A549 (cell line): Measurements from ENCODE around the gene OR1E2. TPM values are rescaled to one million over a fixed set of nuclear protein-coding genes. Genes with fewer than 3 reads are reported as not detected.
"Not testable (repeated sequence)": the region's sequence is repeated elsewhere in the genome, so short reads cannot be mapped to it uniquely, and the experiment has no call there.

Source experiments
- ATAC-seq, 2 experiments: fragments of 200-7000 bp in 1 of 2; fragments of >200 bp in 1 of 2; cut with Nextera tagmentation in 1 of 2; cut with Tn5 transposase in 1 of 2; 3 replicates each; pipeline versions ENCODE4 v1.8.0 to v1.9.1; 2018 to 2020; ENCODE audit warnings: mild to moderate bottlenecking in 1 of 2, moderate library complexity in 1 of 2
- CTCF ChIA-PET: fragments of 300-600 bp; sonication (Branson Sonifier 250); formaldehyde crosslinking; extraction: SDS; loops from one replicate; lab custom pipeline; 2021; ENCODE audit warnings: antibody characterized with exemption, inconsistent platforms; lab: Yijun Ruan, JAX
- POLR2A ChIA-PET: fragments of 350-600 bp; formaldehyde crosslinking; extraction: SDS; loops from one replicate; lab custom pipeline; 2021; ENCODE audit warnings: antibody characterized with exemption, inconsistent platforms; lab: Yijun Ruan, JAX
- DNase-seq, 2 experiments: peaks; one replicate each; pipeline versions ENCODE4 v3.0.0 to v3.0.0-alpha.2; 2011 to 2016; ENCODE audit warnings: low read depth in 1 of 2, low spot score in 1 of 2
- FAIRE-seq: peaks from 2 replicates; lab custom pipeline; 2011; peaks lifted over from hg19 to GRCh38; lab: Jason Lieb, UNC
- H3K27ac ChIP-seq, 2 experiments: fragments of >200 bp; sonication (Bioruptor Twin); formaldehyde crosslinking; 3 replicates each; pipeline ENCODE4 v1.5.1; 2016 to 2017
- H3K4me1 ChIP-seq: fragments of >200 bp; sonication (Bioruptor Twin); formaldehyde crosslinking; 3 replicates; pipeline ENCODE4 v1.6.1; 2016
- H3K4me2 ChIP-seq: fragments of >200 bp; sonication (Bioruptor Twin); formaldehyde crosslinking; 3 replicates; pipeline ENCODE4 v1.6.1; 2016
- H3K4me3 ChIP-seq: fragments of >200 bp; sonication (Bioruptor Twin); formaldehyde crosslinking; 3 replicates; pipeline ENCODE4 v1.5.1; 2016
- H3K9me3 ChIP-seq: fragments of >200 bp; sonication (Bioruptor Twin); formaldehyde crosslinking; 3 replicates; pipeline ENCODE4 v1.6.1; 2016
- CHD2 ChIP-seq: fragments of 150-350 bp; IDR thresholded peaks from 2 replicates; pipeline ENCODE4 v1.6.1; 2014; ENCODE audit warnings: low read length; ENCODE audit not compliant: partially characterized antibody
- CHD4 ChIP-seq: fragments of 200-600 bp; sonication (generic); IDR thresholded peaks from 2 replicates; pipeline ENCODE4 v1.6.1; 2016; ENCODE audit warnings: antibody characterized with exemption, mild to moderate bottlenecking, borderline replicate concordance
- EHF ChIP-seq: fragments of 250-450 bp; sonication (Bioruptor Pico); IDR thresholded peaks from 2 replicates; pipeline ENCODE4 v1.5.0; 2020; ENCODE audit warnings: mild to moderate bottlenecking
- EHMT2 ChIP-seq: fragments of 200-600 bp; sonication (generic); IDR thresholded peaks from 2 replicates; pipeline ENCODE4 v1.6.1; 2016; ENCODE audit warnings: antibody characterized with exemption, low read depth, mild to moderate bottlenecking, moderate library complexity
- FOSB ChIP-seq: fragments of 250-450 bp; sonication (Bioruptor Pico); IDR thresholded peaks from 2 replicates; pipeline ENCODE4 v1.5.0; 2020; ENCODE audit warnings: mild to moderate bottlenecking, moderate library complexity
- FOSL2 ChIP-seq, 2 experiments: fragments of 450-650 bp in 1 of 2; fragments of >200 bp in 1 of 2; sonication (Bioruptor Twin) in 1 of 2; formaldehyde crosslinking; IDR thresholded peaks; 2 replicates each; pipeline versions ENCODE4 v1.5.0 to v1.6.1; 2016 to 2020; ENCODE audit warnings: mild to moderate bottlenecking in 1 of 2, moderate library complexity in 1 of 2
- HES2 ChIP-seq: fragments of >200 bp; sonication (Bioruptor Twin); formaldehyde crosslinking; IDR thresholded peaks from 2 replicates; pipeline ENCODE4 v1.6.1; 2016
- HEYL ChIP-seq: fragments of 250-450 bp; sonication (Bioruptor Pico); IDR thresholded peaks from 2 replicates; pipeline ENCODE4 v1.8.0; 2021; ENCODE audit warnings: mild to moderate bottlenecking, moderate library complexity
- HMGXB4 ChIP-seq: fragments of 250-450 bp; sonication (Bioruptor Pico); IDR thresholded peaks from 2 replicates; pipeline ENCODE4 v1.5.0; 2021; ENCODE audit warnings: mild to moderate bottlenecking, moderate library complexity, borderline replicate concordance
- HOXB5 ChIP-seq: fragments of 250-450 bp; sonication (Bioruptor Pico); IDR thresholded peaks from 2 replicates; pipeline ENCODE4 v1.5.0; 2020; ENCODE audit warnings: mild to moderate bottlenecking, moderate library complexity
- JUN ChIP-seq, 2 experiments: fragments of >200 bp; sonication (Bioruptor Twin); formaldehyde crosslinking; IDR thresholded peaks; 2 replicates in 1 of 2; 3 replicates in 1 of 2; pipeline ENCODE4 v1.6.1; 2016 to 2017
- JUNB ChIP-seq: fragments of >200 bp; sonication (Bioruptor Twin); formaldehyde crosslinking; IDR thresholded peaks from 2 replicates; pipeline ENCODE4 v1.6.1; 2016
- MAZ ChIP-seq: fragments of 150-350 bp; IDR thresholded peaks from 2 replicates; pipeline ENCODE4 v1.6.1; 2014; ENCODE audit warnings: antibody characterized with exemption, low read depth, low read length, borderline replicate concordance
- NFE2L2 ChIP-seq: fragments of 150-350 bp; conservative IDR thresholded peaks from 2 replicates; pipeline ENCODE4 v1.6.1; 2014; ENCODE audit warnings: low read length
- NPAS2 ChIP-seq: fragments of 250-450 bp; sonication (Bioruptor Pico); IDR thresholded peaks from 2 replicates; pipeline ENCODE4 v1.8.0; 2022; ENCODE audit warnings: mild to moderate bottlenecking, moderate library complexity, borderline replicate concordance
- PHF8 ChIP-seq: fragments of 200-600 bp; sonication (generic); IDR thresholded peaks from 2 replicates; pipeline ENCODE4 v1.6.1; 2016; ENCODE audit warnings: low read depth, mild to moderate bottlenecking, antibody characterized with exemption, moderate library complexity, borderline replicate concordance
- POLR2A ChIP-seq: IDR thresholded peaks from 2 replicates; pipeline ENCODE4 v1.6.1; 2012; ENCODE audit warnings: mild to moderate bottlenecking, low read length
- RARB ChIP-seq: fragments of 250-450 bp; sonication (Bioruptor Pico); IDR thresholded peaks from 2 replicates; pipeline ENCODE4 v1.8.0; 2021; ENCODE audit warnings: mild to moderate bottlenecking, moderate library complexity
- RFX5 ChIP-seq: fragments of 450-650 bp; IDR thresholded peaks from 2 replicates; pipeline ENCODE4 v1.7.1; 2014; ENCODE audit warnings: antibody characterized with exemption, mild to moderate bottlenecking, moderate library complexity
- TP53 ChIP-seq: fragments of 250-450 bp; sonication (Bioruptor Pico); IDR thresholded peaks from 2 replicates; pipeline ENCODE4 v1.5.0; 2021; ENCODE audit warnings: mild to moderate bottlenecking, moderate library complexity
- ZC3H11A ChIP-seq: fragments of 450-650 bp; IDR thresholded peaks from 2 replicates; pipeline ENCODE4 v1.6.1; 2014; ENCODE audit warnings: antibody characterized with exemption, mild to moderate bottlenecking
- WGBS: methylation state at CpG from one replicate; pipeline ENCODE4 v1.1.6; 2017; ENCODE audit errors: missing lambda C conversion rate; 5-methylcytosine and 5-hydroxymethylcytosine counted together
- polyA plus RNA-seq, 4 experiments: library from polyadenylated mRNA; depleted of rRNA in 3 of 4; stranded (reverse); fragments of >200 nt; fragmentation: RNase III in 1 of 4; extraction: RNeasy Plus Mini Kit Qiagen cat#74134 plus additional on column Dnase treatment in 1 of 4; gene quantifications; 2 replicates in 3 of 4; 3 replicates in 1 of 4; pipeline ENCODE4 v1.2.3, GENCODE V29; 2011 to 2017
- TF ChIP-seq, protein P1 (sequence below): IDR thresholded peaks from 2 replicates; pipeline ENCODE4 v1.6.1; 2012
- TF ChIP-seq, protein P2 (sequence below): IDR thresholded peaks from 2 replicates; pipeline ENCODE4 v1.6.1; 2012; ENCODE audit warnings: low read depth, borderline replicate concordance

OR1E2 gene
- polyA plus RNA-seq, 2 of the 4 experiments (the other 2 are of a cell fraction): not detected

- TF ChIP-seq HEYL (CRISPR knock-in tag): no peak
- TF ChIP-seq EHMT2: no peak
- TF ChIP-seq, protein P1, sequence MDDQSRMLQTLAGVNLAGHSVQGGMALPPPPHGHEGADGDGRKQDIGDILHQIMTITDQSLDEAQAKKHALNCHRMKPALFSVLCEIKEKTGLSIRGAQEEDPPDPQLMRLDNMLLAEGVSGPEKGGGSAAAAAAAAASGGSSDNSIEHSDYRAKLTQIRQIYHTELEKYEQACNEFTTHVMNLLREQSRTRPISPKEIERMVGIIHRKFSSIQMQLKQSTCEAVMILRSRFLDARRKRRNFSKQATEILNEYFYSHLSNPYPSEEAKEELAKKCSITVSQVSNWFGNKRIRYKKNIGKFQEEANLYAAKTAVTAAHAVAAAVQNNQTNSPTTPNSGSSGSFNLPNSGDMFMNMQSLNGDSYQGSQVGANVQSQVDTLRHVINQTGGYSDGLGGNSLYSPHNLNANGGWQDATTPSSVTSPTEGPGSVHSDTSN: no peak
- no peak for TF ChIP-seq FOSL2 (IDR thresholded peaks at IDR 0.05)
- no peak for TF ChIP-seq FOSL2 (CRISPR knock-in tag; IDR thresholded peaks at IDR 0.05)
- no peak for TF ChIP-seq RARB (CRISPR knock-in tag)
- no peak for TF ChIP-seq RFX5
- TF ChIP-seq JUNB: no peak
- no peak for TF ChIP-seq NPAS2 (CRISPR knock-in tag)
- TF ChIP-seq, all 56 proteins: peak for 0
- H3K4me1 ChIP-seq: no peaks in the 10 kb centered on the region
- ChIA-PET POLR2A (no interaction called here), CTCF (interaction anchor here (0.8 kb wide), 1 partner anchor 19 kb away, joined by 3 read pairs; no protein-coding TSS in a partner anchor)
- no peak overlapping the region for H3K27ac ChIP-seq
- FAIRE-seq (no peak), DNase-seq (no peak), ATAC-seq (no peak)
- peaks cover 3% of the 10 kb centered on the region; the same call in 1 of the 3 replicates for H3K9me3 ChIP-seq
- H3K4me3 ChIP-seq: no peak overlapping the region
- H3K4me2 ChIP-seq: no peak overlapping the region
- WGBS: 47% methylated on average over 5 of the region's 5 CpGs
Observed at GRCh38 chr17:3415610-3416009, 18.0 kb downstream of the OR1E2 start.

DNA sequence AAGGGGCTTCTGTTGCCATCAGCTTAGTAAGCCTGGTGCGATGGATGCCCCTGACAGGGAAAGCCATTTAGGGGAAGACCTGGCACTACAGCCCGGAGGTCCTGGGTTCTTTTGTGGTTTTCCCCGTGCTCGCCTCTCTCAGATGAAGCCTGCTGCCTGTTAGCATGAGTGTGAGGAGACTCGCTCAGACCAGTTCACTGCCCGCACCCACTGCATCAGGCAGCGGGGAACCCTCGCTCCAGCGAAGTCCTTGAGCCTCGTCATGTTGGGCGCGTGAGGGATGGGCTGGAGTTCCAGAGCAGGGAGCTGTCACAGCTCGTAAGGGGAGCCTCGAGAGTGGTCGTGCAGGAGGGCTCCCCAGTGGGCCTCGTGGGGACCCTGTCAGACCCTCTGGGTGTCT is 21.4 kb downstream of the OR1E2 start:
- DNase-seq, H3K4me3 ChIP-seq, H3K4me2 ChIP-seq, FAIRE-seq, CTCF ChIA-PET, H3K27ac ChIP-seq, H3K4me1 ChIP-seq, POLR2A ChIA-PET: not testable (repeated sequence)
- ATAC-seq: peak in 1 of 2 experiments; percentile 51; a peak in 3 of 6 replicates
- peaks cover 17% of the 10 kb centered on the region; the same call in 2 of the 3 replicates for H3K9me3 ChIP-seq
- WGBS: 0% methylated on average over 4 of the region's 16 CpGs

- ChIA-PET POLR2A (no interaction called here), CTCF (interaction anchor here (1.2 kb wide), 1 partner anchor 66 kb away, joined by 3 read pairs; no protein-coding TSS in a partner anchor)
- H3K4me3 ChIP-seq: no peak within 1 kb of the TSS
- H3K4me1 ChIP-seq: no peaks in the 10 kb centered on the region
- no peak for ATAC-seq
- H3K9me3 ChIP-seq: peaks cover 17% of the 10 kb centered on the region; the same call in 2 of the 3 replicates
- no peak for TF ChIP-seq NPAS2 (CRISPR knock-in tag)
- TF ChIP-seq HES2: no peak
- no peak for TF ChIP-seq TP53 (CRISPR knock-in tag)
- TF ChIP-seq, all 56 proteins: peak for 0
- WGBS: 26% methylated on average over 3 of the region's 3 CpGs
- no peak within 1 kb of the TSS for H3K27ac ChIP-seq
- H3K4me2 ChIP-seq: no peak within 1 kb of the TSS
- FAIRE-seq (no peak), DNase-seq (no peak)
Observed at GRCh38 chr17:3411070-3411469, 22.6 kb downstream of the OR1E2 start, which contains the start of gene OR3A3. Gene OR3A3, plus strand, starts transcription at chr17:3411370.

DNA sequence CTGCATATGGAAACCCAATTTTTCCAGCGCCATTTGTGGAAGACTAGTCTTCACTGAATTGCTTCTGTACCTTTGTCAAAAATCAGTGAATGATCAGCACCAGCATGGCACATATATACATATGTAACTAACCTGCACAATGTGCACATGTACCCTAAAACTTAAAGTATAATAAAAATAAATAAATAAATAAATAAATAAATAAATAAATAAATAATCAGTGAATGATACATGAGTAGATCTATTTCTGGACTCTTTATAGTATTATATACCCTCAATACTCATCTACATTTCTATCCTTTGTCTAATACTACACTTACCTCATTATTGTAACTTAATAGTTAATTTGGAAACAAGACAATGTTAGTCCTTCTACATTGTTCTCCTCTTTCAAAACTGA is 29.8 kb downstream of the OR1E2 start:
- POLR2A ChIA-PET, ATAC-seq, H3K27ac ChIP-seq, H3K4me3 ChIP-seq, DNase-seq, H3K4me1 ChIP-seq, H3K4me2 ChIP-seq, FAIRE-seq: not testable (repeated sequence)
- peaks cover 12% of the 10 kb centered on the region; the same call in 2 of the 3 replicates for H3K9me3 ChIP-seq
- CTCF ChIA-PET: interaction anchor here (0.6 kb wide), 1 partner anchor 88 kb away, joined by 4 read pairs; no protein-coding TSS in a partner anchor
- peak; percentile 88 for TF ChIP-seq ZC3H11A
- 4% methylated on average over 1 of the region's 1 CpG for WGBS

DNA sequence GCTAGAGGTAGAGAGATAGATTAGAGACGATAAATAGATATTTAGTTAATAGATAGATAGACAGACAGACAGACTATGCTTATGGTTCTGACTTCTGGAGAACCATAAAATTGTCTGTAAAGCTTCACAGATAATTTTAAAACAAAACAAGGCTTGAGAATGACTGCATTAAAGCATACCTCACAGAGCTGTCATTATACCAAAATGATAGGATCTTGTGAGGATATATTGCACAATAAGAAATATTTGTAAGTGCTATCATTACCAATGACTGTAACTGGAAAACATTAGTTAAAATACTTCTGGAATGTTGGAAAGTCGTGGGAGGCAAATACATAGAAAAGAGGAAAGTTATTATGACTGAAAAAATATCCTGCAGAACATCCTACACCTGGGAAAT is 31.9 kb downstream of the OR1E2 start:
- WGBS: 0% methylated on average over 2 of the region's 2 CpGs
- ChIA-PET CTCF (no interaction called here), POLR2A (no interaction called here)
- Histone ChIP-seq H3K27ac (no peak overlapping the region), H3K4me1 (no peaks in the 10 kb centered on the region), H3K4me2 (no peak overlapping the region), H3K9me3 (no peaks in the 10 kb centered on the region; the same call in 2 of the 3 replicates), H3K4me3 (no peak overlapping the region)
- FAIRE-seq (peak; percentile 32), DNase-seq (no peak), ATAC-seq (no peak)
- TF ChIP-seq EHMT2 (no peak), NFE2L2 (no peak), JUN (IDR thresholded peaks at IDR 0.05) (no peak), HOXB5 (CRISPR knock-in tag) (no peak), FOSB (CRISPR knock-in tag) (no peak), CHD2 (no peak), HMGXB4 (no peak), MAZ (no peak), POLR2A (no peak), EHF (no peak), HES2 (no peak), PHF8 (no peak), CHD4 (no peak)
- TF ChIP-seq, protein P2, sequence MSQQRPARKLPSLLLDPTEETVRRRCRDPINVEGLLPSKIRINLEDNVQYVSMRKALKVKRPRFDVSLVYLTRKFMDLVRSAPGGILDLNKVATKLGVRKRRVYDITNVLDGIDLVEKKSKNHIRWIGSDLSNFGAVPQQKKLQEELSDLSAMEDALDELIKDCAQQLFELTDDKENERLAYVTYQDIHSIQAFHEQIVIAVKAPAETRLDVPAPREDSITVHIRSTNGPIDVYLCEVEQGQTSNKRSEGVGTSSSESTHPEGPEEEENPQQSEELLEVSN: no peak
